Left forelimb (tissue), 1 donor: ENCODE data around the gene BARD1.
A peak's percentile ranks its signal among the peaks of the same experiment; 100 is the strongest.
"Not testable (repeated sequence)": the region's sequence is repeated elsewhere in the genome, so short reads cannot be mapped to it uniquely, and the experiment has no call there.

Experiments
- DNase-seq: peaks from one replicate; pipeline ENCODE4 v3.0.0-alpha.2; 2018; ENCODE audit warnings: low spot score

The BARD1 gene

GRCh38 chr2:214808981-214809750, at the start of gene BARD1:
Gene BARD1 (minus strand): TSS chr2:214809683. CDS start chr2:214809569, 114 bp downstream.
- peak; percentile 78 for DNase-seq

GRCh38 chr2:214856137-214856536, 46.7 kb upstream of the BARD1 start:
- no peak for DNase-seq

GRCh38 chr2:214853906-214854305, 44.4 kb upstream of the BARD1 start:
- no peak for DNase-seq

GRCh38 chr2:214843823-214844222, 34.3 kb upstream of the BARD1 start:
- no peak for DNase-seq

GRCh38 chr2:214839464-214839863, 30.0 kb upstream of the BARD1 start:
- DNase-seq: no peak

- no peak for DNase-seq
Measured at GRCh38 chr2:214837466-214837865, 28.0 kb upstream of the BARD1 start.

- DNase-seq: no peak
Measured at GRCh38 chr2:214836568-214836967, 27.1 kb upstream of the BARD1 start.

- DNase-seq: no peak
Measured at GRCh38 chr2:214830794-214831346, 21.4 kb upstream of the BARD1 start.

- no peak for DNase-seq
Measured at GRCh38 chr2:214816008-214816533, 6.6 kb upstream of the BARD1 start.

GRCh38 chr2:214810671-214811070, 1.2 kb upstream of the BARD1 start:
- no peak for DNase-seq

- peak; percentile 100 for DNase-seq
Measured at GRCh38 chr2:214809751-214810564, 475 bp upstream of the BARD1 start.

GRCh38 chr2:214807653-214808052, 1.8 kb downstream of the BARD1 start:
- no peak for DNase-seq

- no peak for DNase-seq
Measured at GRCh38 chr2:214801768-214802397, 7.6 kb downstream of the BARD1 start.

- DNase-seq: no peak
Measured at GRCh38 chr2:214801068-214801467, 8.4 kb downstream of the BARD1 start.

GRCh38 chr2:214800180-214800579, 9.3 kb downstream of the BARD1 start:
- no peak for DNase-seq

- DNase-seq: no peak
Measured at GRCh38 chr2:214796911-214797310, 12.6 kb downstream of the BARD1 start.

- DNase-seq: not testable (repeated sequence)
Measured at GRCh38 chr2:214783181-214783580, 26.3 kb downstream of the BARD1 start.

GRCh38 chr2:214782671-214783070, 26.8 kb downstream of the BARD1 start:
- no peak for DNase-seq

- no peak for DNase-seq
Measured at GRCh38 chr2:214781226-214781625, 28.3 kb downstream of the BARD1 start.

GRCh38 chr2:214775971-214776370, 33.5 kb downstream of the BARD1 start:
- no peak for DNase-seq

- no peak for DNase-seq
Measured at GRCh38 chr2:214774108-214774507, 35.4 kb downstream of the BARD1 start.

GRCh38 chr2:214772443-214773015, 37.0 kb downstream of the BARD1 start:
- DNase-seq: no peak
